ENCODE measurements around the gene PPARG. TPM values are rescaled to one million over a fixed set of nuclear protein-coding genes. Genes with fewer than 3 reads are reported as not detected.

Gene PPARG
- total and polyA plus RNA-seq, 8 donors, result 0.88 to 6.2 (median 2.2) TPM

- no peaks in the 10 kb centered on the region for H3K4me1 ChIP-seq
- DNase-seq (no peak), FAIRE-seq (no peak), ATAC-seq (no peak)
- H3K36me3 ChIP-seq, result no peaks in the 10 kb centered on the region
- H3K27ac ChIP-seq, result no peak overlapping the region
- intact Hi-C loops (cut with DNase I), result no loop called here
- H3K27me3 ChIP-seq, result peaks cover 0 to 5% (median 0%) of the 10 kb centered on the region in 4 donors
- WGBS, 2 donors, result 56 to 61% methylated on average over 4 of the region's 4 CpGs
- no peaks in the 10 kb centered on the region for H3K9me3 ChIP-seq
- no peak for TF ChIP-seq CTCF (IDR thresholded peaks at IDR 0.05)
- H3K4me3 ChIP-seq, result no peak overlapping the region
These were observed 27.4 kb downstream of the PPARG start for GRCh38 chr3:12316253-12316652.

- no peak overlapping the region for H3K27ac ChIP-seq
- FAIRE-seq (no peak), DNase-seq (no peak), ATAC-seq (no peak)
- H3K9me3 ChIP-seq, result no peaks in the 10 kb centered on the region
- H3K27me3 ChIP-seq, result peaks cover 0 to 5% (median 0%) of the 10 kb centered on the region in 4 donors
- TF ChIP-seq CTCF (IDR thresholded peaks at IDR 0.05), result no peak
- no peaks in the 10 kb centered on the region for H3K36me3 ChIP-seq
- intact Hi-C loops (cut with DNase I), result no loop called here
- no peaks in the 10 kb centered on the region for H3K4me1 ChIP-seq
- H3K4me3 ChIP-seq, result no peak overlapping the region
- 30 to 35% methylated on average over 4 of the region's 4 CpGs for WGBS, 2 donors
These were observed 28.0 kb downstream of the PPARG start for GRCh38 chr3:12316729-12317351.

- peaks cover 0 to 4% (median 0%) of the 10 kb centered on the region in 4 donors for H3K27me3 ChIP-seq
- FAIRE-seq (no peak), ATAC-seq (no peak), DNase-seq (no peak)
- 74 to 78% methylated on average over 5 of the region's 5 CpGs for WGBS, 2 donors
- H3K9me3 ChIP-seq, result no peaks in the 10 kb centered on the region
- no peaks in the 10 kb centered on the region for H3K36me3 ChIP-seq
- H3K4me3 ChIP-seq, result no peak overlapping the region
- no peak for TF ChIP-seq CTCF (IDR thresholded peaks at IDR 0.05)
- no peaks in the 10 kb centered on the region for H3K4me1 ChIP-seq
- intact Hi-C loops (cut with DNase I), result no loop called here
- no peak overlapping the region for H3K27ac ChIP-seq
These were observed 29.0 kb downstream of the PPARG start for GRCh38 chr3:12317914-12318313.

GRCh38 chr3:12318758-12319621 lies 30.1 kb downstream of the PPARG start:
- Histone ChIP-seq H3K27me3 (no peaks in the 10 kb centered on the region), H3K36me3 (no peaks in the 10 kb centered on the region), H3K4me3 (no peak overlapping the region), H3K9me3 (no peaks in the 10 kb centered on the region), H3K4me1 (no peaks in the 10 kb centered on the region), H3K27ac (no peak overlapping the region)
- WGBS, 2 donors, result 65 to 81% methylated on average over 5 of the region's 5 CpGs
- ATAC-seq (no peak), DNase-seq (no peak), FAIRE-seq (no peak)
- intact Hi-C loops (cut with DNase I), result no loop called here
- no peak for TF ChIP-seq CTCF (IDR thresholded peaks at IDR 0.05)

GRCh38 chr3:12321015-12321414 lies 32.1 kb downstream of the PPARG start:
- Histone ChIP-seq H3K4me3 (no peak overlapping the region), H3K27ac (no peak overlapping the region), H3K4me1 (no peaks in the 10 kb centered on the region), H3K36me3 (no peaks in the 10 kb centered on the region), H3K9me3 (no peaks in the 10 kb centered on the region), H3K27me3 (no peaks in the 10 kb centered on the region)
- intact Hi-C loops (cut with DNase I), result no loop called here
- no peak for TF ChIP-seq CTCF (IDR thresholded peaks at IDR 0.05)
- FAIRE-seq, result no peak
- ATAC-seq, result no peak
- DNase-seq, result no peak
- WGBS, 2 donors, result 90 to 91% methylated on average over 2 of the region's 2 CpGs

All from pancreas (tissue), 10 donors.